Measurements from ENCODE around the gene NDUFB2. TPM values are rescaled to one million over a fixed set of nuclear protein-coding genes. Genes with fewer than 3 reads are reported as not detected.

NDUFB2 gene
- total RNA-seq, 1 donor from 2014 or later: 161 TPM

GRCh38 chr7:140722254-140722653, 25.7 kb downstream of the NDUFB2 start:
- H3K36me3 ChIP-seq: peaks cover 18% of the 10 kb centered on the region
- DNase-seq (no peak), ATAC-seq (peak in 1 of 2 donors; percentile 34)
- H3K9me3 ChIP-seq: no peaks in the 10 kb centered on the region
- H3K4me3 ChIP-seq: no peak overlapping the region
- peaks cover 9% of the 10 kb centered on the region for H3K4me1 ChIP-seq
- TF ChIP-seq CTCF (IDR thresholded peaks at IDR 0.05): no peak
- no peak overlapping the region for H3K27ac ChIP-seq
- H3K27me3 ChIP-seq (ENCODE audit: low read depth): no peaks in the 10 kb centered on the region
- intact Hi-C loops (cut with DNase I): no loop called here

- H3K27ac ChIP-seq: no peak overlapping the region
- peaks cover 18% of the 10 kb centered on the region for H3K36me3 ChIP-seq
- no peak for DNase-seq
- TF ChIP-seq CTCF (IDR thresholded peaks at IDR 0.05): no peak
- no peaks in the 10 kb centered on the region for H3K27me3 ChIP-seq (ENCODE audit: low read depth)
- intact Hi-C loops (cut with DNase I): no loop called here
- no peak overlapping the region for H3K4me3 ChIP-seq
- peaks cover 9% of the 10 kb centered on the region for H3K4me1 ChIP-seq
- no peaks in the 10 kb centered on the region for H3K9me3 ChIP-seq
- no peak for ATAC-seq
Observed at GRCh38 chr7:140723006-140723405, 26.5 kb downstream of the NDUFB2 start.

- intact Hi-C loops (cut with DNase I): no loop called here
- no peak for TF ChIP-seq CTCF (IDR thresholded peaks at IDR 0.05)
- no peak overlapping the region for H3K27ac ChIP-seq
- no peak for DNase-seq
- no peaks in the 10 kb centered on the region for H3K27me3 ChIP-seq (ENCODE audit: low read depth)
- peaks cover 9% of the 10 kb centered on the region for H3K4me1 ChIP-seq
- peaks cover 18% of the 10 kb centered on the region for H3K36me3 ChIP-seq
- H3K9me3 ChIP-seq: no peaks in the 10 kb centered on the region
- no peak overlapping the region for H3K4me3 ChIP-seq
- ATAC-seq: no peak
Observed at GRCh38 chr7:140723574-140723973, 27.1 kb downstream of the NDUFB2 start.

GRCh38 chr7:140724706-140725105, 28.2 kb downstream of the NDUFB2 start:
- H3K36me3 ChIP-seq: peaks cover 18% of the 10 kb centered on the region
- intact Hi-C loops (cut with DNase I): no loop called here
- no peak for TF ChIP-seq CTCF (IDR thresholded peaks at IDR 0.05)
- H3K27me3 ChIP-seq (ENCODE audit: low read depth): no peaks in the 10 kb centered on the region
- H3K27ac ChIP-seq: no peak overlapping the region
- no peak for DNase-seq
- peaks cover 5% of the 10 kb centered on the region for H3K4me1 ChIP-seq
- H3K9me3 ChIP-seq: no peaks in the 10 kb centered on the region
- no peak for ATAC-seq
- H3K4me3 ChIP-seq: no peak overlapping the region

- no peak for DNase-seq
- intact Hi-C loops (cut with DNase I): no loop called here
- ATAC-seq: no peak
- H3K4me3 ChIP-seq: no peak overlapping the region
- H3K4me1 ChIP-seq: no peaks in the 10 kb centered on the region
- H3K27me3 ChIP-seq (ENCODE audit: low read depth): no peaks in the 10 kb centered on the region
- no peak for TF ChIP-seq CTCF (IDR thresholded peaks at IDR 0.05)
- no peak overlapping the region for H3K27ac ChIP-seq
- peaks cover 21% of the 10 kb centered on the region for H3K36me3 ChIP-seq
- no peaks in the 10 kb centered on the region for H3K9me3 ChIP-seq
Observed at GRCh38 chr7:140726281-140726680, 29.8 kb downstream of the NDUFB2 start.

- H3K27ac ChIP-seq: no peak overlapping the region
Observed at GRCh38 chr7:140732416-140732815, 35.9 kb downstream of the NDUFB2 start.

More at GRCh38 chr7:140732416-140732815, 35.9 kb downstream of the NDUFB2 start:
- intact Hi-C loops (cut with DNase I): no loop called here
- Histone ChIP-seq H3K4me3 (no peak overlapping the region), H3K9me3 (no peaks in the 10 kb centered on the region), H3K36me3 (peaks cover 11% of the 10 kb centered on the region), H3K27me3 (ENCODE audit: low read depth) (no peaks in the 10 kb centered on the region), H3K4me1 (no peaks in the 10 kb centered on the region)
- ATAC-seq: no peak
- no peak for TF ChIP-seq CTCF (IDR thresholded peaks at IDR 0.05)
- DNase-seq: no peak

Data from lower lobe of right lung (tissue), 2 donors.